CD4-positive, alpha-beta T cell treated with Interleukin-4 for 1 hour (primary cell): ENCODE measurements around the gene NFASC.

Source experiments
- DNase-seq, 2 donors: peaks; one replicate each; pipeline ENCODE4 v3.0.0-alpha.2; 2020 to 2022

The NFASC gene

GRCh38 chr1:205068457-205069040 is 197.9 kb downstream of the NFASC start:
- DNase-seq: no peak

- DNase-seq: no peak
These were observed 198.9 kb downstream of the NFASC start for GRCh38 chr1:205069371-205070125.

GRCh38 chr1:205071028-205071409 is 200.4 kb downstream of the NFASC start:
- no peak for DNase-seq

- DNase-seq: no peak
These were observed 201.1 kb downstream of the NFASC start for GRCh38 chr1:205071801-205072200.

GRCh38 chr1:205072286-205072685 is 201.6 kb downstream of the NFASC start:
- DNase-seq: no peak
